Chondrocyte (in vitro differentiated cells): ENCODE data around the gene PLPP3. TPM values are rescaled to one million over a fixed set of nuclear protein-coding genes. Genes with fewer than 3 reads are reported as not detected.

ENCODE experiments used
- DNase-seq: peaks from one replicate; pipeline ENCODE4 v3.0.0; 2021; ENCODE audit warnings: mixed read lengths, low spot score
- H3K27ac Mint-ChIP-seq: one replicate; pipeline ENCODE4 v1.8.0; 2021; ENCODE audit warnings: mild to moderate bottlenecking, moderate library complexity, mixed read lengths; ENCODE audit not compliant: unreplicated experiment
- H3K27me3 Mint-ChIP-seq: 2 replicates; pipeline ENCODE4 v1.8.0; 2021; ENCODE audit warnings: low read depth, mixed read lengths
- H3K36me3 Mint-ChIP-seq: 2 replicates; pipeline ENCODE4 v1.8.0; 2021; ENCODE audit warnings: low read depth, mixed read lengths
- H3K4me1 Mint-ChIP-seq: 2 replicates; pipeline ENCODE4 v1.8.0; 2021; ENCODE audit warnings: low read depth, mild to moderate bottlenecking, mixed read lengths
- H3K4me3 Mint-ChIP-seq: one replicate; pipeline ENCODE4 v1.8.0; 2021; ENCODE audit warnings: mild to moderate bottlenecking, moderate library complexity, mixed read lengths; ENCODE audit not compliant: unreplicated experiment
- H3K9me3 Mint-ChIP-seq: 2 replicates; pipeline ENCODE4 v1.8.0; 2021; ENCODE audit warnings: low read depth, mixed read lengths
- CTCF ChIP-seq: fragments of 200-600 bp; sonication (generic); IDR thresholded peaks from 2 replicates; pipeline ENCODE4 v1.5.0; 2021; ENCODE audit warnings: antibody characterized with exemption, mild to moderate bottlenecking, moderate library complexity
- total RNA-seq: library from RNA; stranded (reverse); gene quantifications from 3 replicates; pipeline ENCODE4 v1.2.1, GENCODE V29; 2021

Gene PLPP3
- total RNA-seq, 1 donor from 2014 or later: 20.5 TPM

- H3K27me3 Mint-ChIP-seq: no peaks in the 10 kb centered on the region
- H3K36me3 Mint-ChIP-seq: no peaks in the 10 kb centered on the region
- no peak for DNase-seq
- H3K4me3 Mint-ChIP-seq: no peak overlapping the region
- H3K4me1 Mint-ChIP-seq: no peaks in the 10 kb centered on the region
- H3K27ac Mint-ChIP-seq: no peak overlapping the region
- H3K9me3 Mint-ChIP-seq: no peaks in the 10 kb centered on the region
- TF ChIP-seq CTCF: no peak
Observed at GRCh38 chr1:56462209-56462608, 117.2 kb downstream of the PLPP3 start.

- no peak overlapping the region for H3K4me3 Mint-ChIP-seq
- H3K4me1 Mint-ChIP-seq: no peaks in the 10 kb centered on the region
- no peaks in the 10 kb centered on the region for H3K36me3 Mint-ChIP-seq
- H3K9me3 Mint-ChIP-seq: no peaks in the 10 kb centered on the region
- no peak for DNase-seq
- TF ChIP-seq CTCF: no peak
- H3K27me3 Mint-ChIP-seq: no peaks in the 10 kb centered on the region
- H3K27ac Mint-ChIP-seq: no peak overlapping the region
Observed at GRCh38 chr1:56461158-56462127, 117.9 kb downstream of the PLPP3 start.

DNA sequence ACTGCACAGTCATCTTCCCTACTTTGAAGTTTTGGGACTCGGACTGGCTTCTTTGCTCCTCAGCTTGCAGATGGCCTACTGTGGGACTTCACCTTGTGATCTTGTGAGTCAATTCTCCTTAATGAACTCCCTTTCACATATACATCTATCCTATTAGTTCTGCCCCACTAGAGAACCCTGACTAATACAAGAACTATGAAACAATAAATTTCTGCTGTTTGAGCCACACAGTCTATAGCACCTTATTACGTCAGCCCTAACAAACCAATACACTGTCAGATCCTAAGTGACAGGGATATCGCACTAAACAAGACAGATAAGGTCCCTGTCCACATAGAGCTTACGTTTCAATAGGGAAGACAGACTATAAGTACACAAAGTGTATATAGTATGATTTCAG, 120.1 kb downstream of the PLPP3 start:
- H3K9me3 Mint-ChIP-seq: no peaks in the 10 kb centered on the region
- no peak for DNase-seq

DNA sequence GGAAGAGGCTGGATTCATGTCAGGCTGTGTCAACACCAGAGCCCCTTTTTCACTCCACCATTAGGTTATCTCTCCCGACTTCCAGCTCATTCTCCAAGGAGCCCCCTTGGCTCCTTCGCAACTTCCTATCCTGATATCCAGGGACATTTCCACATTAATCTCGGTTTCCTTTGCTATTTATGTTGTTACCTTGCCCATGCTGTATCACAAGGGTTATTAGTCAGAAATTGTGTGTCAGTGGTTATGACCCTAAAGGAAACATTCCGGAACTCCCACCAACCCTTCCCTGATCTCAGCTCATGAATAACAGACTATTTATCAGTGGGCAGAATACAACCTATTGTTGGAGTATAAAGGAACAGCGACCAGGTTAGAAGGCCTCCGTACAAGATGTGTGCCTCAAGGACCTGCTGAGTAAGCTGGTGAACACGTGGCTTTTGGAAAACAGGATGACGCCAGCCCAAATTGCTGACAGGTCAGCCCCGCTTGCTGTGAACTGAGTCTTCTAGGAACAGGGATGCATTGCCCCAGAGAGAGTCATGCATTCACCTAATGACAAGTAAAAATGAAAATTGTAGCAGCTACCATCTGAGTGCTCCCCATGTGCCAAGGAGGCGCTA, 121.5 kb downstream of the PLPP3 start:
- Mint-ChIP-seq H3K36me3 (no peaks in the 10 kb centered on the region), H3K27me3 (no peaks in the 10 kb centered on the region), H3K9me3 (no peaks in the 10 kb centered on the region), H3K4me3 (no peak overlapping the region), H3K27ac (no peak overlapping the region), H3K4me1 (no peaks in the 10 kb centered on the region)
- TF ChIP-seq CTCF: no peak
- DNase-seq: no peak

More for the DNA sequence above, 120.1 kb downstream of the PLPP3 start:
- no peak overlapping the region for H3K4me3 Mint-ChIP-seq
- H3K27me3 Mint-ChIP-seq: no peaks in the 10 kb centered on the region
- TF ChIP-seq CTCF: no peak
- H3K36me3 Mint-ChIP-seq: no peaks in the 10 kb centered on the region
- no peak overlapping the region for H3K27ac Mint-ChIP-seq
- H3K4me1 Mint-ChIP-seq: no peaks in the 10 kb centered on the region

- Mint-ChIP-seq H3K4me3 (no peak overlapping the region), H3K36me3 (no peaks in the 10 kb centered on the region), H3K9me3 (no peaks in the 10 kb centered on the region), H3K27ac (no peak overlapping the region), H3K4me1 (no peaks in the 10 kb centered on the region), H3K27me3 (no peaks in the 10 kb centered on the region)
- DNase-seq: no peak
- TF ChIP-seq CTCF: no peak
Observed at GRCh38 chr1:56456435-56457101, 122.8 kb downstream of the PLPP3 start.
